GM23338 (cell line): ENCODE data around the gene THSD4. TPM values are rescaled to one million over a fixed set of nuclear protein-coding genes. Genes with fewer than 3 reads are reported as not detected.

Experiments
- ATAC-seq: fragments of 200-7000 bp; cut with Tn5 transposase; 3 replicates; pipeline ENCODE4 v1.9.1; 2020
- DNase-seq: peaks from one replicate; pipeline ENCODE4 v3.0.0-alpha.2; 2015; ENCODE audit warnings: low spot score
- H2AFZ ChIP-seq: fragments of 200-600 bp; sonication (generic); 2 replicates; pipeline ENCODE4 v1.8.0; 2016; ENCODE audit warnings: antibody characterized with exemption, mild to moderate bottlenecking, moderate library complexity
- H3F3A ChIP-seq: fragments of 200-600 bp; sonication (generic); replicated peaks from 2 replicates; pipeline ENCODE4 v1.8.0; 2017; ENCODE audit warnings: antibody characterized with exemption, mixed run types, low read depth
- H3K27ac ChIP-seq: fragments of 200-600 bp; sonication (generic); 2 replicates; pipeline ENCODE4 v1.6.1; 2016; ENCODE audit warnings: low read depth
- H3K27me3 ChIP-seq: fragments of 200-600 bp; sonication (generic); 2 replicates; pipeline ENCODE4 v1.8.0; 2016; ENCODE audit warnings: mild to moderate bottlenecking, mixed run types, moderate library complexity; ENCODE audit not compliant: insufficient read depth
- H3K36me3 ChIP-seq: fragments of 200-600 bp; sonication (generic); 2 replicates; pipeline ENCODE4 v1.8.0; 2016; ENCODE audit warnings: mild to moderate bottlenecking; ENCODE audit not compliant: insufficient read depth
- H3K4me1 ChIP-seq: fragments of 200-600 bp; sonication (generic); 2 replicates; pipeline ENCODE4 v1.8.0; 2016; ENCODE audit warnings: mild to moderate bottlenecking, moderate library complexity; ENCODE audit not compliant: insufficient read depth
- H3K4me2 ChIP-seq: fragments of 200-600 bp; sonication (generic); 2 replicates; pipeline ENCODE4 v1.7.1; 2017; ENCODE audit warnings: mixed run types
- H3K4me3 ChIP-seq: fragments of 200-600 bp; sonication (generic); 2 replicates; pipeline ENCODE4 v1.6.1; 2016; ENCODE audit warnings: mixed run types
- H3K79me2 ChIP-seq: fragments of 200-600 bp; sonication (generic); replicated peaks from 2 replicates; pipeline ENCODE4 v1.8.0; 2017; ENCODE audit warnings: mild to moderate bottlenecking; ENCODE audit not compliant: insufficient read depth
- H3K9me2 ChIP-seq: fragments of 200-600 bp; sonication (generic); 2 replicates; pipeline ENCODE4 v1.8.0; 2017; ENCODE audit not compliant: insufficient read depth
- H4K20me1 ChIP-seq: fragments of 200-600 bp; sonication (generic); replicated peaks from 2 replicates; pipeline ENCODE4 v1.8.0; 2017; ENCODE audit warnings: mild to moderate bottlenecking; ENCODE audit not compliant: insufficient read depth
- H3K27ac Mint-ChIP-seq: 2 replicates; pipeline ENCODE4 v1.8.0; 2020; ENCODE audit warnings: inconsistent platforms, mild to moderate bottlenecking, moderate library complexity, mixed read lengths
- H3K27me3 Mint-ChIP-seq: 3 replicates; pipeline ENCODE4 v1.8.0; 2022; ENCODE audit warnings: low read depth, mild to moderate bottlenecking, moderate library complexity, mixed read lengths, inconsistent platforms; ENCODE audit not compliant: insufficient read depth, poor library complexity
- H3K36me3 Mint-ChIP-seq: 3 replicates; pipeline ENCODE4 v1.8.0; 2021; ENCODE audit warnings: low read depth, mild to moderate bottlenecking, inconsistent platforms, moderate library complexity, mixed read lengths
- H3K4me1 Mint-ChIP-seq: 3 replicates; pipeline ENCODE4 v1.8.0; 2020; ENCODE audit warnings: mild to moderate bottlenecking, inconsistent platforms, mixed read lengths
- H3K4me3 Mint-ChIP-seq: 3 replicates; pipeline ENCODE4 v1.8.0; 2021; ENCODE audit warnings: moderate library complexity, mild to moderate bottlenecking, inconsistent platforms, mixed read lengths
- H3K9me3 Mint-ChIP-seq: 3 replicates; pipeline ENCODE4 v1.8.0; 2020; ENCODE audit warnings: moderate library complexity, mild to moderate bottlenecking, inconsistent platforms, mixed read lengths
- CREB1 ChIP-seq: fragments of 250-450 bp; sonication (Bioruptor Pico); IDR thresholded peaks from 2 replicates; pipeline ENCODE4 v1.5.0; 2020; ENCODE audit warnings: low read depth, mild to moderate bottlenecking, moderate library complexity
- CTCF ChIP-seq, 2 experiments: fragments of 200-600 bp in 1 of 2; sonication (generic) in 1 of 2; conservative IDR thresholded peaks; 2 replicates each; pipeline versions ENCODE4 v1.5.1 to v1.6.1; 2016 to 2017; ENCODE audit warnings: antibody characterized with exemption in 2 of 2, low read depth in 2 of 2, mild to moderate bottlenecking in 2 of 2, moderate library complexity in 1 of 2
- ETS1 ChIP-seq: IDR thresholded peaks from 2 replicates; pipeline ENCODE4 v1.6.1; 2016; ENCODE audit warnings: antibody characterized with exemption
- EZH2 ChIP-seq: fragments of 200-600 bp; sonication (generic); IDR thresholded peaks from one replicate; pipeline ENCODE4 v1.8.0; 2017; ENCODE audit warnings: antibody characterized with exemption, mild to moderate bottlenecking, low read depth; ENCODE audit not compliant: unreplicated experiment
- EZH2phosphoT487 ChIP-seq: fragments of 200-600 bp; sonication (generic); IDR thresholded peaks from one replicate; pipeline ENCODE4 v1.8.1; 2018; ENCODE audit warnings: antibody characterized with exemption; ENCODE audit not compliant: unreplicated experiment
- JUNB ChIP-seq: IDR thresholded peaks from one replicate; pipeline ENCODE4 v1.6.1; 2016; ENCODE audit warnings: antibody characterized with exemption; ENCODE audit not compliant: unreplicated experiment
- NANOG ChIP-seq: IDR thresholded peaks from 2 replicates; pipeline ENCODE4 v1.6.1; 2016; ENCODE audit warnings: antibody characterized with exemption, borderline replicate concordance
- POLR2AphosphoS5 ChIP-seq: IDR thresholded peaks from 2 replicates; pipeline ENCODE4 v1.6.1; 2016; ENCODE audit warnings: antibody characterized with exemption, low read depth
- REST ChIP-seq: IDR thresholded peaks from one replicate; pipeline ENCODE4 v1.6.1; 2018; ENCODE audit warnings: antibody characterized with exemption; ENCODE audit not compliant: unreplicated experiment
- STAT1 ChIP-seq: IDR thresholded peaks from one replicate; pipeline ENCODE4 v1.6.1; 2016; ENCODE audit warnings: antibody characterized with exemption; ENCODE audit not compliant: unreplicated experiment
- ZNF114 ChIP-seq: fragments of 250-450 bp; sonication (Bioruptor Pico); IDR thresholded peaks from 2 replicates; pipeline ENCODE4 v1.5.0; 2020; ENCODE audit warnings: mild to moderate bottlenecking, moderate library complexity
- ZNF331 ChIP-seq: fragments of 250-450 bp; sonication (Bioruptor Pico); IDR thresholded peaks from 2 replicates; pipeline ENCODE4 v1.5.0; 2020; ENCODE audit warnings: low read depth, mild to moderate bottlenecking, moderate library complexity
- ZNF462 ChIP-seq: fragments of 250-450 bp; sonication (Bioruptor Pico); IDR thresholded peaks from 2 replicates; pipeline ENCODE4 v1.5.0; 2020; ENCODE audit warnings: mild to moderate bottlenecking, moderate library complexity
- polyA plus RNA-seq: library from polyadenylated mRNA; unstranded; fragments of >200 nt; fragmentation: Nextera tagmentation; extraction: Ambion mirVana; gene quantifications from 2 replicates; pipeline ENCODE4 v1.2.1, GENCODE V29; 2016
- total RNA-seq: library from RNA; depleted of rRNA; stranded (reverse); fragments of >200 nt; shearing (Covaris generic); gene quantifications from 2 replicates; pipeline ENCODE4 v1.2.3, GENCODE V29; 2014

Gene THSD4
- total and polyA plus RNA-seq, 2 experiments from 2014 or later = 2.0 to 7.4 TPM

GRCh38 chr15:71601038-71601834, 486.0 kb downstream of the THSD4 start:
- H3K36me3 Mint-ChIP-seq = no peaks in the 10 kb centered on the region; the same call in 2 of the 3 replicates
- Histone ChIP-seq H3K4me1 (no peaks in the 10 kb centered on the region), H3F3A (no peaks in the 10 kb centered on the region), H2AFZ (no peak overlapping the region), H4K20me1 (no peaks in the 10 kb centered on the region), H3K9me2 (0 out of 2 replicates have a peak, but pooled peaks cover 2% of the 10 kb centered on the region), H3K4me3 (no peak overlapping the region), H3K4me2 (no peak overlapping the region), H3K27me3 (no peaks in the 10 kb centered on the region), H3K36me3 (no peaks in the 10 kb centered on the region), H3K27ac (no peak overlapping the region), H3K79me2 (no peaks in the 10 kb centered on the region)
- ATAC-seq (no peak), DNase-seq (no peak)
- H3K27me3 Mint-ChIP-seq = peaks cover 2% of the 10 kb centered on the region
- H3K4me1 Mint-ChIP-seq = peaks cover 9% of the 10 kb centered on the region; the same call in 2 of the 3 replicates
- H3K27ac Mint-ChIP-seq = no peak overlapping the region
- no peak overlapping the region for H3K4me3 Mint-ChIP-seq
- no peaks in the 10 kb centered on the region for H3K9me3 Mint-ChIP-seq
- no peak for TF ChIP-seq POLR2AphosphoS5
- TF ChIP-seq ZNF331 (CRISPR knock-in tag) = no peak
- TF ChIP-seq JUNB = no peak
- no peak for TF ChIP-seq ZNF462 (CRISPR knock-in tag)
- no peak for TF ChIP-seq STAT1
- no peak for TF ChIP-seq CTCF (conservative IDR thresholded peaks at IDR 0.05; ENCODE audit: low read depth in 2 of 2)
- no peak for TF ChIP-seq ZNF114 (CRISPR knock-in tag)
- TF ChIP-seq REST = no peak
- TF ChIP-seq EZH2 = no peak
- TF ChIP-seq EZH2phosphoT487 = no peak
- no peak for TF ChIP-seq ETS1
- no peak for TF ChIP-seq CREB1 (CRISPR knock-in tag)
- no peak for TF ChIP-seq NANOG
